Measurements from ENCODE around the gene C1orf35. TPM values are rescaled to one million over a fixed set of nuclear protein-coding genes. Genes with fewer than 3 reads are reported as not detected.

The C1orf35 gene
- total RNA-seq, 1 experiment from 2014 or later: 24.9 TPM

DNA sequence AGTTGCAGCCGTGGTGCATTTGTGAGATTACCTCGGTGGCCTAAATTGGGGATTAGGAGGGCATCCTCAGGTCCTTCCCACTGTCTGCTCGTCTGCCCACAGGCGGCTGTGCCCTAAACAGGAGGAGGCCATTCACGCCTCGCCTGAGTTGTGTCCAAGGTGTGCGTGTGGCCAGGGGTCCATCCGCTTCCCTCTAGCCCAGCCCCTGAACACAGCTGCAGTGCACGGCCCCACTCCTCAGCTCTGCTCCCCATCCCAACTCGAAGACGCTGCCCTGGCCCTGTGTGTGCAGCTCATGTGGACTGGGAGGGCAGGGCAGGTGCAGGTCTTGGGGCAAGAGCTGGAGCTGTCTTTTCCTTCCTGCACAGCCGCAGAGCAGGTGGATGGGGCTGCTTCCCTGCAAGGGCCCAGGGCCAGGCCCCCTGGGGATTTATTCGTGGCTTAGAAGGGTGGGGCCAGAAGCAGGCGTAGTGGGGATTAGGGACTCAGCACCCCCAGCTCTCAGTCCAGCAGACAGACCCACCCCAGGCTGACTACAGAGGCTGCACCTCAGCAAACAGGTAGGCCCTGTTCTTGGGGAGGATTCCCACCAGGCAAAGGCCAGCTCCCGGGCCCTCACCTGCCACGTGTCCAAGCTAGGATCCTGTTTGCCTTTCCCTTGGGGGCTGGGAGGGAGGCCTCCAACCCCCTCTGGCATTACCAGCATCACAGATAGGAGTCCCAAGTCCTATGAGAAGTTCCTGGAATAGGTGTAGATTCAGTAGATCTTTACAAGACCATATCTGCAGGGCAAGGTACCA, 41.3 kb upstream of the C1orf35 start:
- Histone ChIP-seq H3K36me3 (ENCODE audit: control insufficient read depth, insufficient read depth, low read length) (peaks cover 3% of the 10 kb centered on the region; the same call in 1 of the 2 replicates), H3K4me3 (ENCODE audit: low read depth in 2 of 2, low read length in 2 of 2) (no peak overlapping the region), H3K27ac (ENCODE audit: low read length) (no peak overlapping the region), H3K27me3 (ENCODE audit: control insufficient read depth, insufficient read depth, low read length) (no peaks in the 10 kb centered on the region), H3K4me1 (ENCODE audit: control insufficient read depth, insufficient read depth, low read length) (peaks cover 27% of the 10 kb centered on the region), H3K9me3 (ENCODE audit: control insufficient read depth, insufficient read depth, low read depth, low read length) (no peaks in the 10 kb centered on the region)
- ChIA-PET CTCF (interaction anchor here (0.5 kb wide), 1 partner anchor 21 kb away, joined by 7 read pairs; the partner anchor contains the start of gene IBA57), POLR2A (no interaction called here)
- no TSS peak for BruUV-seq (replicated peaks)
- ATAC-seq: no peak
- in situ Hi-C loops (cut with HindIII; ENCODE audit: low pct_unique_long_range_greater_than_20kb, low sequenced_read_pairs) (no loop called here), intact Hi-C loops (cut with micrococcal nuclease; ENCODE audit: unreplicated experiment) (no loop called here)
- TF ChIP-seq, protein P1, sequence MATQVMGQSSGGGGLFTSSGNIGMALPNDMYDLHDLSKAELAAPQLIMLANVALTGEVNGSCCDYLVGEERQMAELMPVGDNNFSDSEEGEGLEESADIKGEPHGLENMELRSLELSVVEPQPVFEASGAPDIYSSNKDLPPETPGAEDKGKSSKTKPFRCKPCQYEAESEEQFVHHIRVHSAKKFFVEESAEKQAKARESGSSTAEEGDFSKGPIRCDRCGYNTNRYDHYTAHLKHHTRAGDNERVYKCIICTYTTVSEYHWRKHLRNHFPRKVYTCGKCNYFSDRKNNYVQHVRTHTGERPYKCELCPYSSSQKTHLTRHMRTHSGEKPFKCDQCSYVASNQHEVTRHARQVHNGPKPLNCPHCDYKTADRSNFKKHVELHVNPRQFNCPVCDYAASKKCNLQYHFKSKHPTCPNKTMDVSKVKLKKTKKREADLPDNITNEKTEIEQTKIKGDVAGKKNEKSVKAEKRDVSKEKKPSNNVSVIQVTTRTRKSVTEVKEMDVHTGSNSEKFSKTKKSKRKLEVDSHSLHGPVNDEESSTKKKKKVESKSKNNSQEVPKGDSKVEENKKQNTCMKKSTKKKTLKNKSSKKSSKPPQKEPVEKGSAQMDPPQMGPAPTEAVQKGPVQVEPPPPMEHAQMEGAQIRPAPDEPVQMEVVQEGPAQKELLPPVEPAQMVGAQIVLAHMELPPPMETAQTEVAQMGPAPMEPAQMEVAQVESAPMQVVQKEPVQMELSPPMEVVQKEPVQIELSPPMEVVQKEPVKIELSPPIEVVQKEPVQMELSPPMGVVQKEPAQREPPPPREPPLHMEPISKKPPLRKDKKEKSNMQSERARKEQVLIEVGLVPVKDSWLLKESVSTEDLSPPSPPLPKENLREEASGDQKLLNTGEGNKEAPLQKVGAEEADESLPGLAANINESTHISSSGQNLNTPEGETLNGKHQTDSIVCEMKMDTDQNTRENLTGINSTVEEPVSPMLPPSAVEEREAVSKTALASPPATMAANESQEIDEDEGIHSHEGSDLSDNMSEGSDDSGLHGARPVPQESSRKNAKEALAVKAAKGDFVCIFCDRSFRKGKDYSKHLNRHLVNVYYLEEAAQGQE (IDR thresholded peaks at IDR 0.05; ENCODE audit: insufficient read depth in 1 of 2, low read depth in 2 of 2, low read length in 1 of 2): no peak
- no peak for TF ChIP-seq SIN3A (IDR thresholded peaks at IDR 0.05; ENCODE audit: borderline replicate concordance, insufficient read depth, low read depth, low read length)
- no peak for TF ChIP-seq TCF7L2 (IDR thresholded peaks at IDR 0.05; ENCODE audit: low read depth, low read length)
- TF ChIP-seq, protein P2, sequence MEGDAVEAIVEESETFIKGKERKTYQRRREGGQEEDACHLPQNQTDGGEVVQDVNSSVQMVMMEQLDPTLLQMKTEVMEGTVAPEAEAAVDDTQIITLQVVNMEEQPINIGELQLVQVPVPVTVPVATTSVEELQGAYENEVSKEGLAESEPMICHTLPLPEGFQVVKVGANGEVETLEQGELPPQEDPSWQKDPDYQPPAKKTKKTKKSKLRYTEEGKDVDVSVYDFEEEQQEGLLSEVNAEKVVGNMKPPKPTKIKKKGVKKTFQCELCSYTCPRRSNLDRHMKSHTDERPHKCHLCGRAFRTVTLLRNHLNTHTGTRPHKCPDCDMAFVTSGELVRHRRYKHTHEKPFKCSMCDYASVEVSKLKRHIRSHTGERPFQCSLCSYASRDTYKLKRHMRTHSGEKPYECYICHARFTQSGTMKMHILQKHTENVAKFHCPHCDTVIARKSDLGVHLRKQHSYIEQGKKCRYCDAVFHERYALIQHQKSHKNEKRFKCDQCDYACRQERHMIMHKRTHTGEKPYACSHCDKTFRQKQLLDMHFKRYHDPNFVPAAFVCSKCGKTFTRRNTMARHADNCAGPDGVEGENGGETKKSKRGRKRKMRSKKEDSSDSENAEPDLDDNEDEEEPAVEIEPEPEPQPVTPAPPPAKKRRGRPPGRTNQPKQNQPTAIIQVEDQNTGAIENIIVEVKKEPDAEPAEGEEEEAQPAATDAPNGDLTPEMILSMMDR (IDR thresholded peaks at IDR 0.05): no peak
- no peak for TF ChIP-seq POLR2AphosphoS5 (IDR thresholded peaks at IDR 0.05; ENCODE audit: low read depth, low read length)
- no peak for DNase-seq (ENCODE audit: low read depth, low spot score)

DNA sequence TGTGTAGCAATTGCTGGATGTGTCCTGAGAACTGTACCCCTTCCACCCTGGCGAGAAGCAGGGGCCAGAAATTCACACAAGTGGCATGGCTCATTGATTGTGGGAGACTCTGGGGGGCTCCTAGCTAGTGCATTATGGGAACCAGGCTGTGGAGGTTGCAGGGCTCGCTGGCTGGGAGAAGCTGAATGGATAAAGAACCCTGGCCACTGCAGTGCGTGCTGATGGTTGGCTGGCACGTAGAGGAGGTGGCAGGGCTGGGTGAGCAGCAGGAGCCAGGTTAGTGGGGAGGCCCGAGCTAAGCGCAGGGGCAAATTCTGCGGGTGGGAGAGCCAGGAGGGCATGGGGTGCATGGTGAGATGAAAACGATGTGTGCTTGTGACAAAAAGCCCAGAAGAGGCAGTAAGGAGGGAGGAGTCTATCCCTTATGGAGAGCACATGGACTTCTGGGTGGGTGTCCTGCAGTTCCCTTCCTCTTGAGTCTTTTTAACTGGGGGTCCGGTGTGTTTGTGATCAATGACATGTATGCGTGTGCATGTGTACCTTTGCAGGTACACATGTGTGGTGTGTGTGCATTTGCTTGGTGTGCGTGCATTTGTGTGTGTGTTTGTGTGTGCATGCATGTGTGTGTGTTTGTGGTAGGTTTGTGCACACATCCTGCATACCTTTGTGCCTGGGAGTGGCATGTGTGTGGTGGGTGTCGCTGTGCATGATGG, 40.5 kb upstream of the C1orf35 start:
- no peak for ATAC-seq

More for the DNA sequence above, 40.5 kb upstream of the C1orf35 start:
- TF ChIP-seq POLR2AphosphoS5 (IDR thresholded peaks at IDR 0.05; ENCODE audit: low read depth, low read length): no peak
- TF ChIP-seq, protein P2 (IDR thresholded peaks at IDR 0.05): no peak
- no peak for TF ChIP-seq TCF7L2 (IDR thresholded peaks at IDR 0.05; ENCODE audit: low read depth, low read length)
- TF ChIP-seq SIN3A (IDR thresholded peaks at IDR 0.05; ENCODE audit: borderline replicate concordance, insufficient read depth, low read depth, low read length): no peak
- TF ChIP-seq, protein P1 (IDR thresholded peaks at IDR 0.05; ENCODE audit: insufficient read depth in 1 of 2, low read depth in 2 of 2, low read length in 1 of 2): no peak
- H3K36me3 ChIP-seq (ENCODE audit: control insufficient read depth, insufficient read depth, low read length): peaks cover 3% of the 10 kb centered on the region; the same call in 1 of the 2 replicates
- ChIA-PET CTCF (no interaction called here), POLR2A (no interaction called here)
- H3K27me3 ChIP-seq (ENCODE audit: control insufficient read depth, insufficient read depth, low read length): no peaks in the 10 kb centered on the region
- DNase-seq (ENCODE audit: low read depth, low spot score): no peak
- H3K9me3 ChIP-seq (ENCODE audit: control insufficient read depth, insufficient read depth, low read depth, low read length): no peaks in the 10 kb centered on the region
- no TSS peak for BruUV-seq (replicated peaks)
- no peak overlapping the region for H3K27ac ChIP-seq (ENCODE audit: low read length)
- in situ Hi-C loops (cut with HindIII; ENCODE audit: low pct_unique_long_range_greater_than_20kb, low sequenced_read_pairs) (no loop called here), intact Hi-C loops (cut with micrococcal nuclease; ENCODE audit: unreplicated experiment) (no loop called here)
- H3K4me1 ChIP-seq (ENCODE audit: control insufficient read depth, insufficient read depth, low read length): peaks cover 19% of the 10 kb centered on the region
- no peak overlapping the region for H3K4me3 ChIP-seq (ENCODE audit: low read depth in 2 of 2, low read length in 2 of 2)
